Skin of body (tissue), 2 donors: ENCODE results near the gene ATP4B. TPM values are rescaled to one million over a fixed set of nuclear protein-coding genes. Genes with fewer than 3 reads are reported as not detected.

Experiments
- DNase-seq: peaks from one replicate; lab custom pipeline; 2025; lab: John Stamatoyannopoulos, UW
- total RNA-seq: library from RNA; depleted of rRNA; stranded (reverse); fragments of >200 nt; gene quantifications from one replicate; pipeline ENCODE4 v1.2.3, GENCODE V29; 2014

Gene ATP4B
- total RNA-seq, 1 donor from 2014 or later = not detected

DNA sequence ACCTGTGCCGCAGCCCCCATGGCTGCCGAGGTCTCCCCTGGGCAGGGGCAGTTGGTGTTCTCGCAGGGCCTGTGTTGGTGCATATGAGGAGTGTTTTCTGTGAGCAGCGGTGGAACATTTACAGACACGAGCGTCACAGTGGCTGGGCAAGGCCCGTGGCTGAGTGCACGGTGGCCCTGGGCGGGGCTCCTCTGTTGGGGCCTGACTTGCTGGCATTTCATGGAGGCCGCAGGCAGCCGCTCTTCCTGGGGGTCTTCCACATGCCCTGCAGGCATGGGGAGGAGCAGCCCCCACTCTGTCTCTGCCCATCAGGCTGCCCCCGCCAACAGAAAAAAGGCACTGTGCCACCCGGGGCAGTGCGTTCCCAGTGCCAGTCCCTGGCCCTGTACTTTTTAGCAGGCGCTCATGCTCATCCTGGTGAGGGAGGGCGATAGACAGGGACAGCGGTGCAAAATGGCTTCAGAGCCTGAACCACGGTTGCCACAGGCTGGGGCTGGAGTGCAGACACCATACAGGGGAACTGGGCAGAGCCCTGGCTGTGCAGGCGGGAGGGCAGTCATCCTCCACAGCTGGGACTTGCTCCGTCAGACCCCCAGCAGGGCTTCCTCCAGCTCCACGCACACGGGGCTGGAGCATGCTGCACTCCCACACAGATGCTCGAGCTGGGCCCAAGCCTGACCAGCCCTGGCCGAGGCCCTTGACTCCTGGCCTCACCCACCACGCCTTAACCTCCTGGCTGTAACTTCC lies 49.9 kb downstream of the ATP4B start:
- DNase-seq = no peak

DNA sequence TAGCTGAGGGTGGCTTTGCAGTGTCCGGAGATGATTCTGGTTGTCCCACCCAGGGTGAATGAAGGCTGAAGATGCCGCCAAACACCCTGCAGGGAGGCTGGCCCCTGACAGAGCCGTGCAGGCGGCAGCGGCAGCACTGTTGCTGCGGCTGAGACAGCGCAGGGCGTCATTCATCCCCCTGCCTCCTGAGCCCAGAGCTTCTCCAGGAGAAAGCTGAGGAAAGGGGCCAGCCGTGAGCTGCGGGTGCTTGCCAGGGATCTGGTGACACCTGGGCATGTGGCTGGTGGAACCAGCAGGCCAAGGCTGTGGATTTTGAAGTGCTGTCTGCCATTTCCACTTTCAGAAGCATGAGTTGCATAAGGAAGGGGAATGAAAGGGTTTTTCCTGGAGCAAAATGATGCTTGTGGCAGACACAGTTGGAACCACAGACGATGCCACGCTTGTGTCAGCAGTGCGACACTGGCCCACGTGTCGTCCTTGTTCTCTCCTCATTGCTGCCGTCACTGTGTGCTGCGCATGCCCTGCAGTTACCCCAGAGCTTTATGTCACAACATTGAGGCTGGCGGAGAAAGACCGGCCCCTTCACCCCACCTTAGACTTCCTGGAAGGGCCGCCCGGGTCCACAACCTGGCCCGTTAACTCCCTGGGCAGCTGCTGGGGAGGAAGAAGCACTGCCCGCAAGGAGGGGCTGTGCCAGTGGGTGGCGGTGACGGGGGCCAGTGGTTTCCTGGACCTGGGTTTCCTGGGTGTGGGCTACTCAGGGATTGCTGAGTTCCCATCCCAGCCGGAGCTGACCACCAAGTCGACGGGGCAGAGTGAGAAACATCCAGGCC lies 50.7 kb downstream of the ATP4B start:
- DNase-seq = no peak

GRCh38 chr13:113605866-113606438 lies 52.0 kb downstream of the ATP4B start:
- no peak for DNase-seq

- no peak for DNase-seq
Measured at GRCh38 chr13:113605461-113605860, 52.5 kb downstream of the ATP4B start.

- no peak for DNase-seq
Measured at GRCh38 chr13:113604186-113604585, 53.8 kb downstream of the ATP4B start.

DNA sequence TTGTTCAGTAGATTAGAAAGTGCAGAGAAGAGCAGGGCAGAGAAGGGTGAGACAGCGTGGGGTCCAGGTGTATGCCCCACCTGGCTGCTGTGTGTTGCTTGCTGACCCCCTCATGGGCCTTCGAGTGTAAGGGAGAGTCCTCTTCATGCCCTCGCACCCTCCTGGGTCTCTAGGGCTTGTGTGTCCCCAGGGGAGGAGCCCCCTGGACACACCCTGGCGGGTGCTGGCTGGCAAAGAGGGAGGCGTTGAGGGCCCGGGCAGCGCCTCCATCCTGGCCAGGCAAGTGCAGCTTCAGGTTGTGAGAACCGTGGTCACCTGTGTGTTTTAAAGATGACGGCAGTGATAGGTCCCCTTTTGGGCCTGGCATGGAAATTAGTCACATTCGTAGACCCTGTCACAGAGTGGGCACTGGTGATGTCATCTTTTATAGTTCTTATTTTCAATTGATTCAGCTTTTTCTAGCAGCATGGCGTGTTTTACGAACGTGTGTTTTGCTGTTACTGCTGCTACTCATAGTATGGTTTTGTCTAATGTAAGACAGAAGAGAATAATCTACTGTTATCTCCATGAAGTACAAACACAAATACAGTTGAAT lies 54.8 kb downstream of the ATP4B start:
- DNase-seq = no peak

- DNase-seq = no peak
Measured at GRCh38 chr13:113602291-113602988, 55.6 kb downstream of the ATP4B start.

- DNase-seq = no peak
Measured at GRCh38 chr13:113601166-113602070, 56.6 kb downstream of the ATP4B start.

DNA sequence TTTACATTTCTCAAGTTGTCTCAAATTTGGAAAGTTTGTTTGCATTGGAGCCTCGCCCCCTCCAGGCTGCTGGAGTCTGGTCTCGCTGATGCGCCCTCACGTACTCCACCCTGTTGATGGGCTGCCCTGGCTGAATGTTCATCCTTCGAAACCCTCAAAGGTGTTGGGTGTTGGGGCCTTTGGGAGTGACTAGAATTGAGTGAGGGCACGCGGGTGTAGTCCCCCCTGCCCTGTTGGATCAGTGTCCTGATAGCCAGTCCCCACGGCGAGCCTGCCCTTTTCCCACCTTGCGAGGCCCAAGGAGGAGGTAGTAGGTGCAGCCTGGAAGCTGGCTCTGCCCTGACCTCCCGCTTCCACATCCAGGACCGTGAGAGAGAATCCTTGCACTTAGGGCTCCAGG lies 58.6 kb downstream of the ATP4B start:
- no peak for DNase-seq

Other genes with a start within 250 kb of the ATP4B start
- 16.7 TPM for gene ADPRHL1, start 204.7 kb downstream of the ATP4B start, total RNA-seq
- gene DCUN1D2, start 167.5 kb downstream of the ATP4B start, total RNA-seq = 18.6 TPM
- gene TFDP1, start 73.4 kb downstream of the ATP4B start, total RNA-seq = 38.9 TPM
- gene GRK1, start 9.0 kb upstream of the ATP4B start, total RNA-seq = not detected
- gene TMEM255B, start 101.0 kb upstream of the ATP4B start, total RNA-seq = 1.7 TPM
- 47.1 TPM for gene GAS6, start 205.9 kb upstream of the ATP4B start, total RNA-seq